ENCODE results near the gene TAS2R30. TPM values are rescaled to one million over a fixed set of nuclear protein-coding genes. Genes with fewer than 3 reads are reported as not detected.
"Not testable (repeated sequence)": the region's sequence is repeated elsewhere in the genome, so short reads cannot be mapped to it uniquely, and the experiment has no call there.

TAS2R30 gene
- total RNA-seq, 4 donors from 2014 or later: 1.8 to 3.2 (median 2.2) TPM

- no peak for DNase-seq (ENCODE audit: low spot score in 2 of 2)
- intact Hi-C loops (cut with DNase I; ENCODE audit: low total_unique reads): no loop called here
- TF ChIP-seq POLR2A (IDR thresholded peaks at IDR 0.05) (no peak), CTCF (IDR thresholded peaks at IDR 0.05) (no peak)
- H3K4me3 ChIP-seq (ENCODE audit: low read depth, poor library complexity, severe bottlenecking): no peak overlapping the region
- 94 to 99% methylated on average over 2 of the region's 2 CpGs for WGBS, 2 donors
Measured at GRCh38 chr12:11143352-11143751, 8.9 kb upstream of the TAS2R30 start.

GRCh38 chr12:11136075-11136474, 1.6 kb upstream of the TAS2R30 start:
- 88 to 94% methylated on average over 2 of the region's 2 CpGs for WGBS, 2 donors
- DNase-seq (ENCODE audit: low spot score in 2 of 2): no peak
- no peak overlapping the region for H3K4me3 ChIP-seq (ENCODE audit: low read depth, poor library complexity, severe bottlenecking)
- intact Hi-C loops (cut with DNase I; ENCODE audit: low total_unique reads): no loop called here
- TF ChIP-seq CTCF (IDR thresholded peaks at IDR 0.05) (no peak), POLR2A (IDR thresholded peaks at IDR 0.05) (no peak)

- no peak overlapping the region for H3K4me3 ChIP-seq (ENCODE audit: low read depth, poor library complexity, severe bottlenecking)
- TF ChIP-seq CTCF (IDR thresholded peaks at IDR 0.05) (no peak), POLR2A (IDR thresholded peaks at IDR 0.05) (no peak)
- intact Hi-C loops (cut with DNase I; ENCODE audit: low total_unique reads): no loop called here
- no peak for DNase-seq (ENCODE audit: low spot score in 2 of 2)
- WGBS, 2 donors: 46 to 50% methylated on average over 2 of the region's 2 CpGs
Measured at GRCh38 chr12:11133816-11134215, 628 bp downstream of the TAS2R30 start.

- no peak overlapping the region for H3K4me3 ChIP-seq (ENCODE audit: low read depth, poor library complexity, severe bottlenecking)
- intact Hi-C loops (cut with DNase I; ENCODE audit: low total_unique reads): no loop called here
- WGBS, 2 donors: 83 to 89% methylated on average over 2 of the region's 2 CpGs
- DNase-seq (ENCODE audit: low spot score in 2 of 2): no peak
- TF ChIP-seq CTCF (IDR thresholded peaks at IDR 0.05): no peak
- no peak for TF ChIP-seq POLR2A (IDR thresholded peaks at IDR 0.05)
Measured at GRCh38 chr12:11133162-11133561, 1.3 kb downstream of the TAS2R30 start.

GRCh38 chr12:11130999-11131398, 3.4 kb downstream of the TAS2R30 start:
- WGBS, 2 donors: 78 to 82% methylated on average over 2 of the region's 2 CpGs
- no peak for TF ChIP-seq POLR2A (IDR thresholded peaks at IDR 0.05)
- TF ChIP-seq CTCF (IDR thresholded peaks at IDR 0.05): no peak
- H3K4me3 ChIP-seq (ENCODE audit: low read depth, poor library complexity, severe bottlenecking): no peak overlapping the region
- DNase-seq (ENCODE audit: low spot score in 2 of 2): no peak
- intact Hi-C loops (cut with DNase I; ENCODE audit: low total_unique reads): no loop called here

GRCh38 chr12:11130382-11130781, 4.1 kb downstream of the TAS2R30 start:
- TF ChIP-seq POLR2A (IDR thresholded peaks at IDR 0.05): no peak
- TF ChIP-seq CTCF (IDR thresholded peaks at IDR 0.05): no peak
- no peak for DNase-seq (ENCODE audit: low spot score in 2 of 2)
- 99% methylated on average over 3 of the region's 3 CpGs for WGBS, 2 donors
- intact Hi-C loops (cut with DNase I; ENCODE audit: low total_unique reads): no loop called here
- H3K4me3 ChIP-seq (ENCODE audit: low read depth, poor library complexity, severe bottlenecking): no peak overlapping the region

GRCh38 chr12:11114130-11114529, 20.3 kb downstream of the TAS2R30 start:
- WGBS, 2 donors: 92 to 100% methylated on average over 1 of the region's 1 CpG
- H3K4me3 ChIP-seq (ENCODE audit: low read depth, poor library complexity, severe bottlenecking); DNase-seq (ENCODE audit: low spot score in 2 of 2); intact Hi-C loops (cut with DNase I; ENCODE audit: low total_unique reads): not testable (repeated sequence)

GRCh38 chr12:11111213-11111612, 23.2 kb downstream of the TAS2R30 start:
- DNase-seq (ENCODE audit: low spot score in 2 of 2); H3K4me3 ChIP-seq (ENCODE audit: low read depth, poor library complexity, severe bottlenecking); intact Hi-C loops (cut with DNase I; ENCODE audit: low total_unique reads): not testable (repeated sequence)
- WGBS, 2 donors: 94 to 97% methylated on average over 1 of the region's 1 CpG
